Measurements from ENCODE around the gene STEAP1. TPM values are rescaled to one million over a fixed set of nuclear protein-coding genes. Genes with fewer than 3 reads are reported as not detected.

The STEAP1 gene
- total RNA-seq, 1 experiment from 2014 or later = 21.2 TPM

- H3K27me3 ChIP-seq (ENCODE audit: low read length) = no peaks in the 10 kb centered on the region
- TF ChIP-seq EZH2phosphoT487 (IDR thresholded peaks at IDR 0.05; ENCODE audit: borderline replicate concordance, low read length) (no peak), CTCF (conservative IDR thresholded peaks at IDR 0.05; ENCODE audit: low read depth, low read length) (no peak), EZH2 (IDR thresholded peaks at IDR 0.05; ENCODE audit: low read length, unreplicated experiment) (no peak)
- no peaks in the 10 kb centered on the region for H3F3A ChIP-seq (ENCODE audit: low read length, unreplicated experiment)
- no peak overlapping the region for H3K4me2 ChIP-seq (ENCODE audit: low read length)
- no peaks in the 10 kb centered on the region for H3K4me1 ChIP-seq (ENCODE audit: insufficient read depth, low read length)
- no peaks in the 10 kb centered on the region for H3K9me3 ChIP-seq (ENCODE audit: low read length)
- H4K20me1 ChIP-seq (ENCODE audit: low read length) = no peaks in the 10 kb centered on the region
- no peak overlapping the region for H2AFZ ChIP-seq (ENCODE audit: low read length)
- ChIA-PET POLR2A (ENCODE audit: unreplicated experiment) (no interaction called here), CTCF (no interaction called here)
- intact Hi-C loops (cut with micrococcal nuclease) = no loop called here
- BruUV-seq (replicated peaks) = no TSS peak
- no peak for ATAC-seq
- no peaks in the 10 kb centered on the region for H3K36me3 ChIP-seq (ENCODE audit: low read depth, low read length)
- H3K79me2 ChIP-seq (ENCODE audit: low read length) = no peaks in the 10 kb centered on the region
- DNase-seq = no peak
- H3K9me2 ChIP-seq (replicated peaks; ENCODE audit: low read length) = no peaks in the 10 kb centered on the region
- no peak overlapping the region for H3K9ac ChIP-seq (ENCODE audit: low read length)
- H3K4me3 ChIP-seq (ENCODE audit: low read length) = no peak overlapping the region
- H3K27ac ChIP-seq (ENCODE audit: low read length) = no peak overlapping the region
Measured at GRCh38 chr7:90165724-90166123, 11.5 kb downstream of the STEAP1 start.

- TF ChIP-seq EZH2phosphoT487 (IDR thresholded peaks at IDR 0.05; ENCODE audit: borderline replicate concordance, low read length) (no peak), CTCF (conservative IDR thresholded peaks at IDR 0.05; ENCODE audit: low read depth, low read length) (no peak), EZH2 (IDR thresholded peaks at IDR 0.05; ENCODE audit: low read length, unreplicated experiment) (no peak)
- Histone ChIP-seq H2AFZ (ENCODE audit: low read length) (no peak overlapping the region), H3F3A (ENCODE audit: low read length, unreplicated experiment) (no peaks in the 10 kb centered on the region), H3K36me3 (ENCODE audit: low read depth, low read length) (no peaks in the 10 kb centered on the region), H3K9ac (ENCODE audit: low read length) (no peak overlapping the region), H4K20me1 (ENCODE audit: low read length) (no peaks in the 10 kb centered on the region), H3K9me3 (ENCODE audit: low read length) (no peaks in the 10 kb centered on the region), H3K27ac (ENCODE audit: low read length) (no peak overlapping the region), H3K27me3 (ENCODE audit: low read length) (no peaks in the 10 kb centered on the region), H3K4me3 (ENCODE audit: low read length) (no peak overlapping the region), H3K4me1 (ENCODE audit: insufficient read depth, low read length) (no peaks in the 10 kb centered on the region), H3K79me2 (ENCODE audit: low read length) (no peaks in the 10 kb centered on the region), H3K4me2 (ENCODE audit: low read length) (no peak overlapping the region), H3K9me2 (replicated peaks; ENCODE audit: low read length) (no peaks in the 10 kb centered on the region)
- ATAC-seq (no peak), DNase-seq (no peak)
- intact Hi-C loops (cut with micrococcal nuclease) = no loop called here
- ChIA-PET CTCF (no interaction called here), POLR2A (ENCODE audit: unreplicated experiment) (no interaction called here)
- no TSS peak for BruUV-seq (replicated peaks)
Measured at GRCh38 chr7:90166153-90166552, 11.9 kb downstream of the STEAP1 start.

- intact Hi-C loops (cut with micrococcal nuclease) = no loop called here
- Histone ChIP-seq H3F3A (ENCODE audit: low read length, unreplicated experiment) (no peaks in the 10 kb centered on the region), H3K27ac (ENCODE audit: low read length) (no peak overlapping the region), H3K36me3 (ENCODE audit: low read depth, low read length) (no peaks in the 10 kb centered on the region), H3K9ac (ENCODE audit: low read length) (no peak overlapping the region), H3K9me2 (replicated peaks; ENCODE audit: low read length) (no peaks in the 10 kb centered on the region), H3K4me2 (ENCODE audit: low read length) (no peak overlapping the region), H4K20me1 (ENCODE audit: low read length) (no peaks in the 10 kb centered on the region), H3K9me3 (ENCODE audit: low read length) (no peaks in the 10 kb centered on the region), H3K27me3 (ENCODE audit: low read length) (no peaks in the 10 kb centered on the region), H3K79me2 (ENCODE audit: low read length) (no peaks in the 10 kb centered on the region), H3K4me3 (ENCODE audit: low read length) (no peak overlapping the region), H3K4me1 (ENCODE audit: insufficient read depth, low read length) (no peaks in the 10 kb centered on the region), H2AFZ (ENCODE audit: low read length) (no peak overlapping the region)
- BruUV-seq (replicated peaks) = no TSS peak
- no peak for TF ChIP-seq CTCF (conservative IDR thresholded peaks at IDR 0.05; ENCODE audit: low read depth, low read length)
- no peak for TF ChIP-seq EZH2phosphoT487 (IDR thresholded peaks at IDR 0.05; ENCODE audit: borderline replicate concordance, low read length)
- TF ChIP-seq EZH2 (IDR thresholded peaks at IDR 0.05; ENCODE audit: low read length, unreplicated experiment) = no peak
- DNase-seq = no peak
- ATAC-seq = no peak
- POLR2A ChIA-PET (ENCODE audit: unreplicated experiment) = no interaction called here
- CTCF ChIA-PET = no interaction called here
Measured at GRCh38 chr7:90167361-90167760, 13.1 kb downstream of the STEAP1 start.

Measured in PC-3 (cell line).